ENCODE measurements around the gene FAM53B.

The FAM53B gene

GRCh38 chr10:124605856-124606812 is 138.0 kb downstream of the FAM53B start:
- no peak for DNase-seq

GRCh38 chr10:124605481-124605855 is 138.7 kb downstream of the FAM53B start:
- DNase-seq, result no peak

- DNase-seq, result no peak
Observed at GRCh38 chr10:124605001-124605370, 139.2 kb downstream of the FAM53B start.

- no peak for DNase-seq
Observed at GRCh38 chr10:124604214-124605000, 139.8 kb downstream of the FAM53B start.

- DNase-seq, result no peak
Observed at GRCh38 chr10:124603376-124604213, 140.6 kb downstream of the FAM53B start.

- DNase-seq, result no peak
Observed at GRCh38 chr10:124602646-124603365, 141.4 kb downstream of the FAM53B start.

- DNase-seq, result no peak
Observed at GRCh38 chr10:124602121-124602561, 142.0 kb downstream of the FAM53B start.

GRCh38 chr10:124601431-124602120 is 142.6 kb downstream of the FAM53B start:
- peak in 1 of 2 donors; percentile 81 for DNase-seq

- DNase-seq, result no peak
Observed at GRCh38 chr10:124601016-124601415, 143.2 kb downstream of the FAM53B start.

- DNase-seq, result no peak
Observed at GRCh38 chr10:124600051-124600880, 143.9 kb downstream of the FAM53B start.

GRCh38 chr10:124599588-124600050 is 144.6 kb downstream of the FAM53B start:
- no peak for DNase-seq

- no peak for DNase-seq
Observed at GRCh38 chr10:124598773-124599587, 145.2 kb downstream of the FAM53B start.

- DNase-seq, result no peak
Observed at GRCh38 chr10:124598196-124598595, 146.0 kb downstream of the FAM53B start.

- DNase-seq, result no peak
Observed at GRCh38 chr10:124597846-124598165, 146.4 kb downstream of the FAM53B start.

- DNase-seq, result no peak
Observed at GRCh38 chr10:124596962-124597845, 147.0 kb downstream of the FAM53B start.

- DNase-seq, result no peak
Observed at GRCh38 chr10:124596116-124596785, 147.9 kb downstream of the FAM53B start.

GRCh38 chr10:124595143-124595883 is 148.9 kb downstream of the FAM53B start:
- no peak for DNase-seq
